Upper lobe of left lung (tissue), 4 donors: Measurements from ENCODE around the gene CTXND1.

Experiments
- EP300 ChIP-seq, 4 donors: sonication (generic); formaldehyde crosslinking; IDR thresholded peaks; one replicate each; pipeline ENCODE4 v1.5.1; 2017; ENCODE audit warnings: antibody characterized with exemption in 4 of 4, control low read depth in 2 of 4
- POLR2A ChIP-seq, 4 donors: fragments of 450-650 bp; IDR thresholded peaks; one replicate each; pipeline ENCODE4 v1.5.1; 2016 to 2017; ENCODE audit warnings: antibody characterized with exemption in 4 of 4, mild to moderate bottlenecking in 2 of 4
- POLR2AphosphoS5 ChIP-seq, 2 donors: sonication (generic); formaldehyde crosslinking; IDR thresholded peaks; one replicate each; pipeline ENCODE4 v1.5.1; 2017; ENCODE audit warnings: antibody characterized with exemption in 2 of 2
- TF ChIP-seq, protein P1 (sequence below), 6 experiments: fragments of 450-650 bp in 4 of 6; fragments of 200-600 bp in 2 of 6; sonication (generic) in 2 of 6; IDR thresholded peaks; one replicate each; pipeline ENCODE4 v1.5.1; 2016 to 2019; ENCODE audit warnings: antibody characterized with exemption in 6 of 6

DNA sequence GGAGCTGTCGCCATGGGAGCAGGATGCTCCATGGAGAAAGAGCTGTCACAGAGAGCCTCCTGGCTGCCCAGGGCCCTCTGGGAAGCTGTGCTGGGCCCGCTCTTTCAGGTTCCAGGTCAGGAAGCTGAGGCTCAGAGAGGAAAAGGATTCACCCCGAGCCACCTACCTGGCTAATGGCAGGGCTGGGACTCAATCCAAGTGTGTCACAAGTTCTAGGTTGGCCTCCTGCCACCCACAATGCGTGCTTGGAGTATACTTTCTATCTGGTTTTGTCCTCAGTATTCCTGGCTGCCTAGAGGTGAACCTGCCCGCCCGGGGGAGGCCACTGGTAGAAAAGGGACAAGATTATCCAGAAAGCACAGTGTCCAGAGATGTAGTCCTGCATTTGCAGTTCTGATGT, 75.6 kb downstream of the CTXND1 start:
- TF ChIP-seq, protein P1, sequence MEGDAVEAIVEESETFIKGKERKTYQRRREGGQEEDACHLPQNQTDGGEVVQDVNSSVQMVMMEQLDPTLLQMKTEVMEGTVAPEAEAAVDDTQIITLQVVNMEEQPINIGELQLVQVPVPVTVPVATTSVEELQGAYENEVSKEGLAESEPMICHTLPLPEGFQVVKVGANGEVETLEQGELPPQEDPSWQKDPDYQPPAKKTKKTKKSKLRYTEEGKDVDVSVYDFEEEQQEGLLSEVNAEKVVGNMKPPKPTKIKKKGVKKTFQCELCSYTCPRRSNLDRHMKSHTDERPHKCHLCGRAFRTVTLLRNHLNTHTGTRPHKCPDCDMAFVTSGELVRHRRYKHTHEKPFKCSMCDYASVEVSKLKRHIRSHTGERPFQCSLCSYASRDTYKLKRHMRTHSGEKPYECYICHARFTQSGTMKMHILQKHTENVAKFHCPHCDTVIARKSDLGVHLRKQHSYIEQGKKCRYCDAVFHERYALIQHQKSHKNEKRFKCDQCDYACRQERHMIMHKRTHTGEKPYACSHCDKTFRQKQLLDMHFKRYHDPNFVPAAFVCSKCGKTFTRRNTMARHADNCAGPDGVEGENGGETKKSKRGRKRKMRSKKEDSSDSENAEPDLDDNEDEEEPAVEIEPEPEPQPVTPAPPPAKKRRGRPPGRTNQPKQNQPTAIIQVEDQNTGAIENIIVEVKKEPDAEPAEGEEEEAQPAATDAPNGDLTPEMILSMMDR (IDR thresholded peaks at IDR 0.05) = no peak
- TF ChIP-seq POLR2AphosphoS5 (IDR thresholded peaks at IDR 0.05) = no peak
- no peak for TF ChIP-seq POLR2A (IDR thresholded peaks at IDR 0.05)
- TF ChIP-seq EP300 (IDR thresholded peaks at IDR 0.05) = no peak
